A549 treated with Mapracorat at 1 μM for 4 hours (cell line): ENCODE results near the gene ZKSCAN8. TPM values are rescaled to one million over a fixed set of nuclear protein-coding genes. Genes with fewer than 3 reads are reported as not detected.

Experiments used
- total RNA-seq: library from RNA; stranded (reverse); fragments of 200-300 nt; extraction: Qiagen RNA extraction; gene quantifications from 5 replicates; pipeline ENCODE4 v1.2.3, GENCODE V29; 2022

ZKSCAN8 gene
- total RNA-seq, result 3.4 to 5.8 TPM (median 5.1 TPM) in 5 replicates

GRCh38 chr6:28141500-28142329 lies at the start of gene ZKSCAN8:
Gene ZKSCAN8, plus strand, starts transcription at chr6:28141883. Its CDS starts 6,525 bp downstream, at chr6:28148408.

GRCh38 chr6:28124350-28124970 lies 17.2 kb upstream of the ZKSCAN8 start, which contains the start of gene ZSCAN16:
Gene ZSCAN16, plus strand, starts transcription at chr6:28124609. Its CDS starts 835 bp downstream, at chr6:28125444.

Other genes starting within 250 kb of the ZKSCAN8 start
- gene OR2B2, start 229.5 kb upstream of the ZKSCAN8 start, total RNA-seq, result not detected in 5 replicates
- 0.17 to 0.30 TPM in 2 of 5 replicates, not detected in the others for gene OR2B6, start 184.6 kb upstream of the ZKSCAN8 start, total RNA-seq
- gene ZNF165, start 61.3 kb upstream of the ZKSCAN8 start, total RNA-seq, result 0.58 to 1.2 TPM (median 0.74 TPM) in 5 replicates
- gene ZSCAN16, start 17.3 kb upstream of the ZKSCAN8 start, total RNA-seq, result 3.5 to 5.3 TPM (median 4.4 TPM) in 5 replicates
- 5.7 to 8.9 TPM (median 7.3 TPM) in 5 replicates for gene ZSCAN9, start 83.4 kb downstream of the ZKSCAN8 start, total RNA-seq
- gene ZKSCAN4, start 110.4 kb downstream of the ZKSCAN8 start, total RNA-seq, result 2.4 to 2.9 TPM (median 2.6 TPM) in 5 replicates
- not detected in 5 replicates for gene NKAPL, start 117.4 kb downstream of the ZKSCAN8 start, total RNA-seq
- 4.0 to 4.9 TPM (median 4.7 TPM) in 5 replicates for gene ZSCAN26, start 125.3 kb downstream of the ZKSCAN8 start, total RNA-seq
- 3.9 to 5.6 TPM (median 5.1 TPM) in 5 replicates for gene PGBD1, start 139.7 kb downstream of the ZKSCAN8 start, total RNA-seq
- 1.4 to 4.2 TPM (median 1.9 TPM) in 5 replicates for gene ZSCAN31, start 194.3 kb downstream of the ZKSCAN8 start, total RNA-seq
- 1.4 to 2.2 TPM (median 2.0 TPM) in 5 replicates for gene ZKSCAN3, start 208.1 kb downstream of the ZKSCAN8 start, total RNA-seq